ENCODE measurements around the gene KCNIP1. TPM values are rescaled to one million over a fixed set of nuclear protein-coding genes. Genes with fewer than 3 reads are reported as not detected.
"Not testable (repeated sequence)": the region's sequence is repeated elsewhere in the genome, so short reads cannot be mapped to it uniquely, and the experiment has no call there.

KCNIP1 gene
- total RNA-seq, 1 experiment from 2014 or later: not detected

- intact Hi-C loops (cut with micrococcal nuclease; ENCODE audit: unreplicated experiment): no loop called here
- Mint-ChIP-seq H3K27me3 (ENCODE audit: unreplicated experiment) (no peaks in the 10 kb centered on the region), H3K27ac (ENCODE audit: unreplicated experiment) (peak overlapping the region; percentile 93), H3K9me3 (ENCODE audit: low read depth, unreplicated experiment) (peaks cover 4% of the 10 kb centered on the region), H3K4me3 (ENCODE audit: low read depth, unreplicated experiment) (no peak overlapping the region), H3K36me3 (ENCODE audit: insufficient read depth, unreplicated experiment) (peaks cover 33% of the 10 kb centered on the region), H3K4me1 (ENCODE audit: low read depth, unreplicated experiment) (peaks cover 47% of the 10 kb centered on the region)
- CTCF ChIA-PET: interaction anchor here (1.4 kb wide), 1 partner anchor 10 kb away, joined by 5 read pairs; no protein-coding TSS in a partner anchor
- TF ChIP-seq CTCF (IDR thresholded peaks at IDR 0.05; ENCODE audit: unreplicated experiment): no peak
- no peak for DNase-seq
- no TSS peak for BruUV-seq (replicated peaks)
Measured at GRCh38 chr5:170760113-170760512, 256.3 kb downstream of the KCNIP1 start.

- DNase-seq: no peak
- BruUV-seq (replicated peaks): no TSS peak
- Mint-ChIP-seq H3K9me3 (ENCODE audit: low read depth, unreplicated experiment) (peaks cover 4% of the 10 kb centered on the region), H3K4me3 (ENCODE audit: low read depth, unreplicated experiment) (no peak overlapping the region), H3K4me1 (ENCODE audit: low read depth, unreplicated experiment) (peaks cover 36% of the 10 kb centered on the region), H3K27me3 (ENCODE audit: unreplicated experiment) (no peaks in the 10 kb centered on the region), H3K27ac (ENCODE audit: unreplicated experiment) (peak overlapping the region; percentile 70), H3K36me3 (ENCODE audit: insufficient read depth, unreplicated experiment) (peaks cover 23% of the 10 kb centered on the region)
- intact Hi-C loops (cut with micrococcal nuclease; ENCODE audit: unreplicated experiment): no loop called here
- CTCF ChIA-PET: interaction anchor here (1.4 kb wide), 1 partner anchor 11 kb away, joined by 5 read pairs; no protein-coding TSS in a partner anchor
- TF ChIP-seq CTCF (IDR thresholded peaks at IDR 0.05; ENCODE audit: unreplicated experiment): no peak
Measured at GRCh38 chr5:170761048-170761707, 257.4 kb downstream of the KCNIP1 start.

DNA sequence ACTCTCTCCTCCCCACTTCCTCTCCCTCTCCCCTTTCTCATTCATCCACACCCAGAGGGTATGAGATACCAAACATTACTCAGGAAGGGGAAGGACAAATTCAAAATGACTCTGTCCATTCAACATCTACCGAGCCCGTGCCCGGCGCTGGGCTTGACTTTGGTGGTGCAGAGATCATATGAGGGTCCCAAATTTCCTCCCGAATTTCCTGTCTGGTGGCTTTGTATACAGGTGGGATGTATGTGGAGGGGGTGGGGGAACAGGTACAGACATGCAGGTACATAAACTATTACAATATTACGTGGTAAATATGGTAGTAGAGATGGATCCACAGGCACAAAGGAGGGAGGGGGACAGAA is 257.9 kb downstream of the KCNIP1 start:
- intact Hi-C loops (cut with micrococcal nuclease; ENCODE audit: unreplicated experiment): no loop called here
- peaks cover 31% of the 10 kb centered on the region for H3K4me1 Mint-ChIP-seq (ENCODE audit: low read depth, unreplicated experiment)
- H3K4me3 Mint-ChIP-seq (ENCODE audit: low read depth, unreplicated experiment): no peak overlapping the region
- peaks cover 4% of the 10 kb centered on the region for H3K9me3 Mint-ChIP-seq (ENCODE audit: low read depth, unreplicated experiment)
- H3K27ac Mint-ChIP-seq (ENCODE audit: unreplicated experiment): peak overlapping the region; percentile 70
- TF ChIP-seq CTCF (IDR thresholded peaks at IDR 0.05; ENCODE audit: unreplicated experiment): no peak
- H3K36me3 Mint-ChIP-seq (ENCODE audit: insufficient read depth, unreplicated experiment): peaks cover 17% of the 10 kb centered on the region
- CTCF ChIA-PET: no interaction called here
- no TSS peak for BruUV-seq (replicated peaks)
- DNase-seq: no peak
- no peaks in the 10 kb centered on the region for H3K27me3 Mint-ChIP-seq (ENCODE audit: unreplicated experiment)

- CTCF ChIA-PET; H3K9me3 Mint-ChIP-seq (ENCODE audit: low read depth, unreplicated experiment); H3K27me3 Mint-ChIP-seq (ENCODE audit: unreplicated experiment); H3K4me3 Mint-ChIP-seq (ENCODE audit: low read depth, unreplicated experiment); BruUV-seq (replicated peaks); intact Hi-C loops (cut with micrococcal nuclease; ENCODE audit: unreplicated experiment); DNase-seq; H3K27ac Mint-ChIP-seq (ENCODE audit: unreplicated experiment): not testable (repeated sequence)
- Mint-ChIP-seq H3K4me1 (ENCODE audit: low read depth, unreplicated experiment) (peaks cover 25% of the 10 kb centered on the region), H3K36me3 (ENCODE audit: insufficient read depth, unreplicated experiment) (peaks cover 11% of the 10 kb centered on the region)
Measured at GRCh38 chr5:170762298-170762697, 258.5 kb downstream of the KCNIP1 start.

DNA sequence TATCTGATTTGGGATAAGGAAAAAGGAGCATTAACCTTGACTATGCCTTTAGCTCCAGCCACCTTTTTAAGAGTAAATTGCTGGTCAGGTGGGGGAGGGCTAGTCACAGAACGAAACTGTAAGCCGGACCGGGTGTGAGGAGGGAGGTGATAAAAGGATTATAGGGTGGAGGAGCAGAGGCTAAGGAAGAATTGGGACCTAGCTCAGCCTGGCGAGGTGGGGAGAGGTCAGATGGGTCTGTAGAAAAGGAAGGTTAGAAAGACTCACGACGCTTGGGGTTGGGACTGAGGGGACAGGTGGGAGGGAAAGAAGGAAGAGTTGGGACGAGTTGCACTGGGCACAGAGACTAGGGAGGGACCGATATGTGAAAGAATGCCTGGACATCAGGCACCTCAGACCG is 262.0 kb downstream of the KCNIP1 start:
- H3K4me3 Mint-ChIP-seq (ENCODE audit: low read depth, unreplicated experiment); CTCF ChIA-PET; DNase-seq; H3K27ac Mint-ChIP-seq (ENCODE audit: unreplicated experiment); H3K4me1 Mint-ChIP-seq (ENCODE audit: low read depth, unreplicated experiment); H3K27me3 Mint-ChIP-seq (ENCODE audit: unreplicated experiment); BruUV-seq (replicated peaks); intact Hi-C loops (cut with micrococcal nuclease; ENCODE audit: unreplicated experiment); H3K9me3 Mint-ChIP-seq (ENCODE audit: low read depth, unreplicated experiment); H3K36me3 Mint-ChIP-seq (ENCODE audit: insufficient read depth, unreplicated experiment): not testable (repeated sequence)
